GM21423 (cell line): ENCODE results near the gene TIAL1.
"Not testable (repeated sequence)": the region's sequence is repeated elsewhere in the genome, so short reads cannot be mapped to it uniquely, and the experiment has no call there.

ENCODE experiments used
- ATAC-seq: cut with Tn5 transposase; IDR thresholded peaks from one replicate; pipeline ENCODE4 v1.9.1; 2021; ENCODE audit warnings: mild to moderate bottlenecking, moderate library complexity; ENCODE audit not compliant: unreplicated experiment

Gene TIAL1

DNA sequence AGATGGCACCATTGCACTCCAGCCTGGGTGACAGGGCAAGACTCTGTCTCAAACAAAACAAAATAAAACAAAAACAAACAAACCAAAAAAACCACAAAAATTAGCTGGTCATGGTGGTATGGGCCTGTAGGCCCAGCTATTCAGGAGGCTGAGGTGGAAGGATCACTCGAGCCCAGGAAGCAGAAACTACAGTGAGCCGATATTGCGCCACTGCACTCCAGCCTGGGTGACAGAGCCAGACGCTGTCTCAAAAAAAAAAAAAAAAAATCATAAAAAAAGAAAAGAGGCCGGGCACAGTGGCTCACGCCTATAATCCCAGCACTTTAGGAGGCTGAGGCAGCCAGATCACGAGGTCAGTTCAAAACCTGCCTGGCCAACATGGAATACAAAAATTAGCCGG, 64.0 kb downstream of the TIAL1 start:
- not testable (repeated sequence) for ATAC-seq

DNA sequence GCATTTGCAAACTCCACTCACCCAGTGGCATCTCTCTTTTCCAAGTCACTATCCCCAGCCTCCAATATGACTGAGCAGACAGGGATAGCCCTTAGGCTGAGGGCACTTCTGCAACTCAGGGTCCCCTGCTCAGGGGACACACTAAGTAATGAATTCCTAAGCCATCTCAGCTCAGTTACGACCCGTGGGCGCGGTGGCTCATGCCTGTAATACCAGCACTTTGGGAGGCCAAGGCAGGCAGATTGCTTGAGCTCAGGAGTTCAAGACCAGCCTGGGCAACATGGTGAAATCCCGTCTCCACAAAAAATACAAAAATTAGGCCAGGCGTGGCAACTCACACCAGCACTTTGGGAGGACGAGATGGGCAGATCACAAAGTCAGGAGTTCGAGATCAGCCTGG, 64.5 kb downstream of the TIAL1 start:
- ATAC-seq: not testable (repeated sequence)

DNA sequence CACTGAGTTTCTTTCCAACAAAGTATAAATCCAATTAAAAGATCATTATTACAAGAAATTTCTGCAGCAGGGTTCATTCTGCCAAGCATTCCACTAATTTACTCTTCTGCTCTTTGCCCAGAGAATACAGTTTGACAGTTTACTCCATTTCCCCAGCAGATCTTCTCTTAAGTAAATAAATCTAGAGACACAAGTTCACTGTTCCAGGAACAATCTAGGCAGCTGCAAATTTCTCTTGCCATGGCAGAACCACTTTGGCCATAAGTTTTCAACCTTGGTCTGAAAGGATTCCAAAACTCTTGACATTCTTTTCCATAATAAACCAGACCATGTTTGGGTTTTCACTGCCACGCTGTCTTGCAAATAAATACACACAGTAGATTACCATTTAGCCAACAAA, 65.7 kb downstream of the TIAL1 start:
- no peak for ATAC-seq

DNA sequence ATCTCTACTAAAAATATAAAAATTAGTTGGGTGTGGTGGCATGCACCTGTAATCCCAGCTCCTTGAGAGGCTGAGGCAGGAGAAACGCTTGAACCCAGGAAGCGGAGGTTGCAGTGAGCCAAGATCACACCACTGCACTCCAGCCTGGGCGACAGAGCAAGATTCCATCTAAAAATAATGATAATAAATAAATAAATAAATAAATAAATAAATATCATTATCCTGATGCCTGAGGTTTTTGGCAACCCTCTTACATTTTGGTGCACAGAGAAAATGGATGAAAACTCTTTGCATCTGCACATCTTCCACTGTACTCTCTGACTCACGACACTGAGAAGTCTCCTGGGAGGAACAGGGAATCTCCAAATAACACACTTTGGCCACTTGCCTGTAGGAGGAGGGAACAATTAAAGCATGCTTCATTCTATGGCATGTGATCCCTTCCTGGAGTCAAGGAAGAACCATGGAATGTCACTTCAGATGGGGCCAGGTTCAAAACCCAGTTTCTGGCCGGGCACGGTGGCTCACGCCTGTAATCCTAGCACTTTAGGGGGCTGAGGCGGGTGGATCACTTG, 68.0 kb downstream of the TIAL1 start:
- ATAC-seq: not testable (repeated sequence)

GRCh38 chr10:119526621-119527592, 69.9 kb downstream of the TIAL1 start:
- no peak for ATAC-seq

- ATAC-seq: no peak
Observed at GRCh38 chr10:119526149-119526548, 70.6 kb downstream of the TIAL1 start.

- ATAC-seq: no peak
Observed at GRCh38 chr10:119525116-119525515, 71.6 kb downstream of the TIAL1 start.

DNA sequence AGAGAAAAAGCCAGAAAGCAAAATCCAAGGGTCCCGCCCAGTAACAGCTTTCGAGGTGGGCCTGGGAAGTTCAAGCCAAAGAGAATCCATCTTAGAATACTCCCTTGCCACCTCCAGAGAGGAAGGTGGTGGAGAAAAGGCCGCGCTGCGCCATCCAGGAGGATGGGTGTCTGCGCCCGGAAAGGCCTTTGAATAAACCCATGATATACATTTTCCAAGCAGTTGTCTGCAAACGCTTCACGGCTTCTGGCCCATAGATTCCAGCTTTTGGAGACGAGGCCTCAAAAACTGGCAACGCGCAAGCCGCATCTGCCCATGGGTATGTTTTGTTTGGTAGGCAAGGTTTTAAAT, 72.1 kb downstream of the TIAL1 start:
- ATAC-seq: no peak

- no peak for ATAC-seq
Observed at GRCh38 chr10:119523895-119524719, 72.7 kb downstream of the TIAL1 start.
